Panc1 (cell line): ENCODE results near the gene CLSTN2.

Experiments
- CTCF ChIP-seq: fragments of 450-650 bp; IDR thresholded peaks from 2 replicates; pipeline ENCODE4 v1.5.1; 2017; ENCODE audit warnings: mild to moderate bottlenecking
- POLR2AphosphoS5 ChIP-seq: IDR thresholded peaks from 2 replicates; pipeline ENCODE4 v1.6.1; 2012; ENCODE audit warnings: mild to moderate bottlenecking, low read depth, low read length, moderate library complexity
- REST ChIP-seq, 2 experiments: IDR thresholded peaks; 2 replicates each; pipeline ENCODE4 v1.6.1; 2011 to 2012; ENCODE audit warnings: low read depth in 2 of 2, control low read depth in 1 of 2, low read length in 1 of 2, mild to moderate bottlenecking in 1 of 2, moderate library complexity in 1 of 2; ENCODE audit not compliant: insufficient read depth in 1 of 2
- SIN3A ChIP-seq: IDR thresholded peaks from 2 replicates; pipeline ENCODE4 v1.6.1; 2012; ENCODE audit warnings: low read depth, mild to moderate bottlenecking, low read length, moderate library complexity, borderline replicate concordance; ENCODE audit not compliant: insufficient read depth
- TCF7L2 ChIP-seq: IDR thresholded peaks from 2 replicates; pipeline ENCODE4 v1.6.1; 2011; ENCODE audit warnings: mild to moderate bottlenecking, low read depth, low read length, inconsistent platforms

GRCh38 chr3:140428380-140428779, 493.4 kb downstream of the CLSTN2 start:
- TF ChIP-seq CTCF (no peak), POLR2AphosphoS5 (no peak), SIN3A (no peak), REST (IDR thresholded peaks at IDR 0.05; ENCODE audit: insufficient read depth in 1 of 2, low read depth in 2 of 2, low read length in 1 of 2) (no peak), TCF7L2 (no peak)
